GM18511 (cell line): ENCODE results near the gene NR1H2.
"Not testable (repeated sequence)": the region's sequence is repeated elsewhere in the genome, so short reads cannot be mapped to it uniquely, and the experiment has no call there.

Experiments
- ATAC-seq: cut with Tn5 transposase; IDR thresholded peaks from one replicate; pipeline ENCODE4 v1.9.1; 2021; ENCODE audit warnings: mild to moderate bottlenecking, moderate library complexity; ENCODE audit not compliant: unreplicated experiment

Gene NR1H2

DNA sequence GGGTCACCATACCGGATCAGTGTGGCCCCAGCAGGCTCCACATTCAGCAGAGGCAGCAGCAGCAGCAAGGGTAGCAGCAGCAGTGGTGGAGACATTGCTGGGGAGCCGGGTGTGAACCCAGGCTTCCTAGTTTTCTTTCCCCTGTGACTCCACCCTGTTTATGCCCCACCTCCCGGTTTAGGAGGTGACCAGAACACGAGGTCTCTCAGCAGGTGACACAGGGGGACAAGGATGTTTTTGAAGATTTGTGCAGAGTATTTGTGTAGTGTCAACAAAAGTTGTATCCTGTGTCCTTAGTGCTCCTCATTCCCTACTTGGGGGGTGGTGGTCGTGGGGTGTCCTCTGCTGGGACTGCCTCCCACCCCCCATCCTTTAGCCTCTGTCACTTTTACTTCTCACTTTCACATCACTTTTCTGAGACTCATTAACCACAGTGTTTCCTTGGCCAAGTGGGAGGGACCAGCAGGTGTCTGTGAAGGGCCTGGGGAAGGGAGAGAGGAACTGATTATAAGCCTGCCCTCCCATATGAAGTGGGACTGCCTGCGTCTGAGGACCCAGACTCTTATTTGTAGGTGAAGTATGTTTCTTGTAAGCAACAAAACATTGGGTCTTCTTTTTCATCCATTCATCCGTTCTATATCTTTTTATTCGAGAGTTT is 31.5 kb upstream of the NR1H2 start:
- ATAC-seq, result peak; percentile 52

DNA sequence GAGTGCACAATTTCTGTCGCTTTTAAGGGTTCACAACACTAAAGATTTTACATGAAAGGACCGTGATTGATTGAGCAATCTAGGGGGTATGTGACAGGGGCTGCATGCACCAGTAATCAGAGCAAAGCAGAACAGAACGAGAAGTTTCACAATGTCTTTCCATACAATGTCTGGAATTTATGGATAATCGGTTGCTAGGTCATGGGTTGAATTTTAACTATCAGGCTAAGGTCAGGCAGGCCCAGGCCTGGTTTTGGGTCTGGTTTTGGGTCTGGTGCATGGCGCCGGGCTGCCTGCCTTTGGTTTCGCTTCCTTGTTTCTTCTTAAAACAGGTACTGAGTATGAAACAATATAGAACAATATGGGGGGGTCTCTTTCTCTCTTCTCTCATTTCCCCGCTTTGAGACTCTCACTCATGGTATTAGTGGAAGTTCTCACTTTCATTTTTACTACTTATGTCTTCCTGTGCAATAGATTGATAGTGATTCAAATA is 29.1 kb upstream of the NR1H2 start:
- ATAC-seq, result peak; percentile 73

DNA sequence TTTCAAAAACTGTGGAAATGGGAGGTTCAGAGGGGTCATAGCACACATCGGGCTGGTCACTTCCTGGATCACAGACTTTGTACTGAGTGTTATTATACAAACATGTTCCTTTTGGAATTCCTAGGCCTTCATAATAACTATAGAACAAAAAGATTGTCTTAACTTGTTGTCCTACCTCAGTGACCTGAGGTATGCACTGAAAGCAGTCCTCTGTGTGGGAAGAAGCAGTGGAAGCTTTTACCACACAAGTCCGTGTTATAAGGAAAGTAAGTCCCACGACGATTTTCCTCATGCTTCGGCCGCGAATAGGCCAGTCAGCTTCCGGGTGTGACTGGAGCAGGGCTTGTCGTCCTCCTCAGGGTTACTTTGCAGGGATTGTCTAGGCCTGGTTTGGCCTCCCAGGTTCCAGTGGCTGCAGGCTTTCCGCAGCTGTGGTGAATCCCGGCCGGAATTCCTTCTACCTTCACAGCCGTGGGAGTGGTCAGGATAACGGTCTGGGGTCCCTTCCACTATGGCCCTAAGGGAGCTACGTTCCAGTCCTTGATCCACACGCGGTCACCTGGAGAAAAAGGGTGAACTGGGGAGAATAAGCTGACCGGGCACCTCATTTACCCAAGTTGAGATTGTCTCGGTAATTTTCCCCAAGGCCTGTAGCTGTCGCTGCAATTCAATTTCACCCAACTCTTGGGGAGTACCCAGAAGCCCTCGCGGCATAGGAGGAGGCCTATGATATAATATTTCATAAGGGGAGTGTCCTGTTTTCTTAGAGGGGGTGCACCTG is 26.8 kb upstream of the NR1H2 start:
- no peak for ATAC-seq

DNA sequence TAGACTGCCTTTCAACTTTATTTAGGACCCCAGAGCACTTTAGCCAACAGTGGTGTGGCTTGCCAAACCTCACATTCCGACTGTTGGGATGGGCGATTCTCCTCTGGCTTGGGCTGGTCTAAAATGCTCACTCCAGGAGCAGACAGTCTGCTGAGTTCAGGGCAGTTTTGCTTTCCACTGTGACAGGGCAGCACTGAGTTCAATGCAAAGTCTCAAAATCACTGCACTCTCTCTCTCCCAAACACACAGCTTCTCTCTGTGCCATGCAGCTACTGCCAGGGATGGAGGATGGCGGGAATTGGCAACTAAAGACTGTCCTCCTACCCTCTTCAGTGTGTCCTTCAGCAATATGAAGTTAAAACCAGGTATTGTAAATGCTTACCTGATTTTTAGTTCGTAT is 24.0 kb upstream of the NR1H2 start:
- no peak for ATAC-seq

DNA sequence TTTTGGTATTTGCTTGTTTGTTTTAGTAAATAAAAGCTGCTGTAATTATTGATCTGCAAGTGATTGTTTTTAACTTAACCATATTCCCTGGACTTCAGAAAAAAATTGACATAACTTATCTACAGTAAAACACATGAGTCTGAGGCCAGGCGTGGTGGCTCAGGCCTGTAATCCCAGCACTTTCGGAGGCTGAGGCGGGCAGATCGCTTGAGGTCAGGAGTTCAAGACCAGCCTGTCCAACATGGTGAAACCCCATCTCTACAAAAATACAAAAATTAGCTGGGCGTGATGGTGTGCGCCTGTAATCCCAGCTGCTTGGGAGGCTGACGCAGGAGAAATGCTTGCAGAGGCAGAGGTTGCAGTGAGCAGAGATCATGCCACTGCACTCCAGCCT is 22.8 kb upstream of the NR1H2 start:
- not testable (repeated sequence) for ATAC-seq

DNA sequence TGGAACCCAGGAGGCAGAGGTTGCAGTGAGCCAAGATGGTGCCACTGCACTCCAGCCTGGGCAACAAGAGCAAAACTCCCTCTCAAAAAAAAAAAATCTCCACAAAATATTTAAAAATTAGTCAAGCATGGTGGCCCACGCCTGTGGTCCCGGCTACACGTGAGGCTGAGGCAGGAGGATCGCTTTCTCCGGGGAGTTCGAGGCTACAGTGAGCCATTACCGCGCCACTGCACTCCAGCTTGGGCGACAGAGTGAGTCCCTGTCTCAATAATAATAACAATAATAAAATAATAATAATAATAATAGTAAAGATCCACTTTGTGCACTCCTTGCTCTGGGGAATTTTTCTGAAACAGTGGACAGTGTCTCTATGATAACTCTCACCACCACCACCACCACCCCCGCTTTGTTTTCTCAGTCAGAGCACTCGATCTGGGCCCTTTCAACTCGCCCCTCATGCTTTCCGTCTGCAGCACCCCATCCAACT is 19.5 kb upstream of the NR1H2 start:
- ATAC-seq, result no peak

DNA sequence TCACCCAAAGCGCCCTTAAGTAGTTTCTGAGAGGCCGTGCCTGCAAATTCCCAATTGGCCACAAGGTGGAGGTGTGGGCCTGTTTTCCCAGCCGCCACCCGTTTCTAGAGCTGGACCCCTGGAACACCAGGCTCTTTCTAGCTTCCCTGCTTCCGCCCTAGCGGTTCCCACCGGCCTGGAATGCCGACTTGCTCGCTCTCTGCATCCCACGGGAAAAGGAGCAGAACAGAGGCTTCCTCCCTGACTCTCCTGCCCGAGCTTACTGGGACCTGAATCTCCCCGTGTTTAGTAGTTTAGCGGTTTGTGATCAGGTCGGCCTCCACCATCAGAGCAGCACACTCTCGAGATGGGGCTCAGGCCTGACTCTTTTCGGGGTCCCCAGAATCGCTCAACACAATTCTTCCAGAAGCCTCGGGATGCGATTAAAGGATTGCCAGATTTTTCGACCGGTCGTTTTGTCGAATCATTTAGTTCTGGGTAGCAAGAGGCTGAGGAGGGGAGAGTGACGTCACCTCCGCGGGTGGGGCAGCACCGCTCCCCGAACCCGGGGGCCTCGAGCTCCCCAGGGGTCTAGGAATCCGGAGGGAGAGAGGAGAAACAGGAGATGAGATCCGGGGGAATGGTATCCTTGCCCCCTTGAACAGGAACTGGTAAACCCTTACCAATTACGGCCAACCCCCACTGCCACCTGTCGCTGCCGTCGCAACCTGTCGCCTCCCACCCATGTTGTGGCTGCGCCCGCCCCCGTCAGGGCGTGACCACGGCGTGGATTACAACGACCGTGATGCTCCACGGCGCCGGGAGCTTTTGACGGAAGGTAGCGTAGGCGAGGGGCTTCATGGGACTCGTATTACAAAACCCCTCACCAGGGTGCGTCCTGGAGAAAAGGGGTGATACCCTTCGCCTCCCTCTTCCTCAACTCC is 18.8 kb upstream of the NR1H2 start:
- ATAC-seq, result peak; percentile 68

DNA sequence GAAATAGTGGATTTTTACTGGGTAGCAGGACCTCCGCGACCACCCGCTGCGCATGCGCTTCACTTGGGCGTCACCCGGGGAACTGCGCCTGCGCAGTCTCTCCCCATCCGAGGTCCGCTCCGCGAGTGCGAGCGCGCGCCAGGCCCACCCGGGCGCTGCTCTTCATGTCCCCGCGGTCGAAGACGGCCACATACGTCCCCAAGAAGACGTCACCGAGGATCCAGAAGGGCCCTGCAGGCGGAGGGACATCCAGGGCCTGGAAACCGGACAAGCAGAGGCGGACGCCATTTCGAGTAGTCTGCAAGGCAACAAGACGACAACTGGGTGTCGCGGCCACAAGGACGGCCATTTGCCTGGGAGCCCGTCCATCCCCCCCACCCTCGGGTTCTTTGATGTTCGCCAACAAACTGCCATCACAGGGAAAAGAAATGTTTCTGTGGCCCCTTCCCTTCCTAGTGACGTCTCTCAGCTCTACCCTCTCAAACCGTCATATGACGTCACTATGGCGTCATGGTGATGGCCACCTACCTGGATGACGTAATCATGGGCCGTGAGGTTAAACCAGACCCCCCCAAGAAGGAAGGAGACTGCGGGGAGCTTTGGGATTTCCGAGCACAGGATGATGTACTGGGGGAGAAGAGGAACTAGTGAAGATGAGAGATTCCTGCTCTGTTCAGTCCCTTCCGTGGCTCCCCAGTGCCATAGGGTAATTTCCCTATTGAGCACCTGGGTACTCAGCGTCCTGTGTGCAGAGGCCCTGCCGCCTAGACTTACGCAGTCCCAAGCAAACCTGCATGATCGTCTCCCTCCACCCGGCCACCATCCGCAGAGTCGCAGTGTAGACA is 17.6 kb upstream of the NR1H2 start:
- peak; percentile 45 for ATAC-seq

DNA sequence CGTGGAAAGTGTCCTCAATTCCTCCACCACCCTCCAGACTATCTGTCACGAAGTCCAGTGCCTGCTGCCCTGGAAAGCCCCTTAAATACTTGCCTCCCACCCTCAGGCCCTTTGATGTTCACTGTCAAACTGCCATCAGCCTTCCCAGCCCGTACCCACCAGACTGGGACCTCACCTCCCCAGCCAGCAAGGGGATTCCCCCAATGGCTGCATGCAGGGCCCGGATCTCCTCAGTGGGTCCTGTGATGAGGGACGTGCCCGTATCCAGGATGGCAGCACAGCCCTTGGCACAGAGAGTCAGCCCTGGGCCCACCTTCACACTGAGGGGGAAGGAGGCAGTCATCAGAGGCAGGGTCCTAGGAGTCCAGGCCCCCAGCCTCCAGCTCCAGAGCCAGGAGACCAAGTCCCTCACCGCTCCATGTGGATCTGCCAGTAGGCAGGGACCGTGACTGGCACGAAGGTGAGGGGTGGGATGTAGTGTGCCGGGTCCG is 16.9 kb upstream of the NR1H2 start:
- no peak for ATAC-seq

DNA sequence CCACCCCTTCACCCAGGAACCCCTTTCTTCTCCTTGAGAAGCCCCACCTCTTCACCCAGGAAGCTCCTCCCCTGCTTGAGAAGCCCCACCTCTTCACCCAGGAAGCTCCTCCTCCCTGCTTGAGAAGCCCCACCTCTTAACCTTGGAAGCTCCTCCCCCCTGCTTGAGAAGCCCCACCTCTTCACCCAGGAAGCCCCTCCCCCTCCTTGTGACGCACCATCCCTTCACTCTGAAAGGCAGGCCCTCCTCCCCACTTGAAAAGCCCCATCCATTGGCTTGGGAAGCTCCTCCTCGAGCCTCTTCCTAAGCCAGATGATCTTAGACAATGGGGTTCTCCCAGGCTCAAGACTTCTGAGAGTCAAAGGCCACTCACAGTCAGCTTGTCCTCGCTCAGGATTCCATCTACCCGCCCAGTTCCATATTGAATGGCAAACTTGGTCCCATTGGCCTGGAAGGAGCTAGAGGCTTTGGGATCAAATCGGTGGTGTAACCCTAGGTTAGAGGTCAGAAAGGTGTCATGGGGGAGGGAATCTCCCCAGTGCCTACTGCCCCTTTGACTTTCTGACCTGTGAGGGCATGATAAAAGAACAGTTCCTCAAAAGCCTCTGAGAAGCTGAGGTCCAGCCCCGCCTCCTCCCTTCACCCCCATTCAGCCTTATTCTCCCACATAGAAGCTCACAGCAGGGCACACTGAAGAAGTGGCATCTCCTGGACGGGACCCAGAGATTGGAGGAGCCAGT is 14.8 kb upstream of the NR1H2 start:
- no peak for ATAC-seq

DNA sequence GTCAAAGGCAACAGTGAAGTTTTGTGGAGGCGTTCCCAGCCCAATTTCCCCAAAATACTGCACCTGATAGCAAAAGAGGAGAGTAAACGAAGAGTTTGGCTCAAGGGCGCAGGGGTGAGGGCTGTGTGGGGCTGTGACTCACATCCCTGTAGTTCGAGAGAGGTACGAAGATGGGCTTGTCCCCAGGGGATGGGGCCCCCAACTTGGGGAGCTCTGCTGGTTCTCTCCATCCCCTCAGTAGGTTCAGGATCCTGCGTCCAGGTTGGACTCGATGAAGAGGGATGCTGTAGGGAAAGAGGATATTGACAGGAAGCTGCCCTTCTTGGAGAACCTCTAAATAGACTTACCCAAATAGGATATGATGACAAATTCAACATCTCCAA is 14.2 kb upstream of the NR1H2 start:
- no peak for ATAC-seq

DNA sequence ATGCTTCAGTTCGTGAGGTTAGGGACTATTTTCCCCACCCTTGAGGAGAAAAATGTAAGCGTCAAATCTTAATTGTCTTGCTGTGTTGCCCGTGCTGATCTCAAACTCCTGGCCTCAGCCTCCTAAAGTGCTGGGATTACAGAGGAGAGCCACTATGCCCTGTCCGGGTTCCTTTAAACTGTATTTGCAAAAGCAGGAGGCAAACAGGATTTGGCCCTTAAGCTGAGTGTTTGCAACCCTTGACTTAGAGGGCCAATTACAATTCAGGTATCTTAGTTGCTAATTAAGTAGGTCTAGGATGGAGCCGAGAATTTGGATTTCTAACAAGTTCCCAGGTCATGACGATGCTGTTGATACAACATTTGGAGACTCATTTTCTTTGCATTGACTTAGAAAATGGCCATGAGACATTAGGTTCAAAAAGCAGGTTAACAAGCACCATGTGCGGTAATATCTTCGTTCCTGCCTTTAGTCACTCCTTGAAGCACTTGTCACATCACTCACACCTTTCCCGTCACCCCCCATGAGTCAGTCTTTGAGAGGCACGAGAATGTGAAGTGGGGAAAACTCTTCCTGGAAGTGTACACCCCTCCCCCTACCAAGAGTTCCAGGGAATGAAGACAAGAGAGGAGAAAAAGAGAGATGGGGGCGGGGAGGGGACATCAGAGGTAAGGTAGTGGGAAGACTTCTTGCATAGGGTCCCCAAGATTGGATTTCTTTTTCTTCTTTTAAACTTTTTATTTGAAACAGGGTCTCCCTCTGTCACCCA is 13.4 kb upstream of the NR1H2 start:
- ATAC-seq, result no peak

DNA sequence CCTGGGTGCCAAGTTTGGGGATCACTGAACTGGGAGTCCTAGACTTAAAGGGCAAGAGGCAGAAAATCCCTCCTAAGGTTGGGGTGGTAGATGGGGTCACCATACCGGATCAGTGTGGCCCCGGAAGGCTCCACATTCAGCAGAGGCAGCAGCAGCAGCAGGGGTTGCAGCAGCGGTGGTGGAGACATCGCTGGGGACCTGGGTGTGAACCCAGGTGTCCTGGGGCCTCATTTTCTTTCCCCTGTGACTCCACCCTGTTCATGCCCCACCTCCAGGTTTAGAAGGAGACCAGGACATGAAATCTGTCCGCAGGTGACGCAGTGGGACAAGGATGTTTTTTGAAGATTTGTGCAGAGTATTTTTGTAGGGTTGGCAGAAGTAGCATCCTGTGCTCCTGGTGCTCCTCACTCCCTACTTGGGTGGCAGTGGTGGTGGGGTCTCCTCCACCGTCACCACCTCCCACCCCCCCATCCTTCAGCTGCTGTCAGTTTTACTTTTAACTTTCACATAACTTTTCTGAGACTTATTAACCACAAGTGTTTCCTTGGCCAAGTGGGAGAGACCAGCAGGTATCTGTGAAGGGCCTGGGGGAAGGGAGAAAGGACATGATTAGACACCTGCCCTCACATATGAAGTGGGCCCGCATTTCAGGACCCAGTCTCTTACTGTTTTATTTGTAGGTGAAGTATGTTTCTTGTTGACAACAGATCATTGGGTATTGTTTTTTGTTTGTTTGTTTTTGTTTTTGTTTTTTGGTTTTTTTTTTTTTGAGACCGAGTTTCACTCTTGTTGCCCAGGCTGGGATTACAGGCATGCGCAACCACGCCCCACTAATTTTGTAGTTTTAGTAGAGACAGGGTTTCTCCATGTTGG is 10.6 kb upstream of the NR1H2 start, which contains the start of gene NAPSA:
Gene NAPSA, minus strand, starts transcription at position 206 of the 873 bp plus-strand sequence. Its CDS starts 18 bp downstream, at position 188.
- ATAC-seq, result no peak

DNA sequence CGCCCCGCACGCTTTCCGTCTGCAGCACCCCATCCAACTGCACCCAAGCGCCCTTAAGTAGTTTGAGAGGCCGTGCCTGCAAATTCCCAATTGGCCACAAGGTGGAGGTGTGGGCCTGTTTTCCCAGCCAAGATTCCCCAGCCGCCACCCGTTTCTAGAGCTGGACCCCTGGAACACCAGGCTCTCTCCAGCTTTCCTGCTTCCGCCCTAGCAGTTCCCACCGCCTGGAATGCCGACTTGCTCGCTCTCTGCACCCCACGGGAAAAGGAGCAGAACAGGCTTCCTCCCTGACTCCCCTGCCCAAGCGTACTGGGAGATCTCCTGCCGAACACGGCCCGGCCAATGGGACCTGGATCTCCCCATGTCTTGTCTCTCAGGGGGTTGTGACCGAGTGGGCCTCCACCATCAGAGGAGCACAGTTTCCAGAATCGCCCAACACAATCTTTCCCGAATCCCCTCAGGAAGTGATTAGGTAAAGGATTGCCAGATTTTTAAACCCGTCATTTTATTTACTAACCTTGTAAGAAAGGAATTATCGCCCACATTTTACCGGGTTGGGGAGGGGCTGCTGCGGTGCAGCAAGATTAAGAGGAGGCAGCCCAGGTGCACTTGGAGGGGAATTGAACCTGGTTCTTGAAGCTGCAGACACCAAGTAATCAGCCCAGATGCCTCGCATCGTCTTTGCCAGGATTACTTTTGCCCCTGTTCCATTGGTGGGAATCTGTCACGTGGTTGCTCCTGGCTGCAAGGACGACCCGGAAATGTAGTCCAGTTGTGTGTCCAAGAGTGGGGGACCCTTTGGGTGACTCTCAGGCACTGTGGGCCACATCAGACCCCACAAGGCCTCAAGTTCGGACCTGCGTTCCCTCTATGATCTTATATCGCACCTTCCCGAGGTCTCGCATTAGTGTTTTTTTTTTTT is 7.3 kb upstream of the NR1H2 start:
- no peak for ATAC-seq

DNA sequence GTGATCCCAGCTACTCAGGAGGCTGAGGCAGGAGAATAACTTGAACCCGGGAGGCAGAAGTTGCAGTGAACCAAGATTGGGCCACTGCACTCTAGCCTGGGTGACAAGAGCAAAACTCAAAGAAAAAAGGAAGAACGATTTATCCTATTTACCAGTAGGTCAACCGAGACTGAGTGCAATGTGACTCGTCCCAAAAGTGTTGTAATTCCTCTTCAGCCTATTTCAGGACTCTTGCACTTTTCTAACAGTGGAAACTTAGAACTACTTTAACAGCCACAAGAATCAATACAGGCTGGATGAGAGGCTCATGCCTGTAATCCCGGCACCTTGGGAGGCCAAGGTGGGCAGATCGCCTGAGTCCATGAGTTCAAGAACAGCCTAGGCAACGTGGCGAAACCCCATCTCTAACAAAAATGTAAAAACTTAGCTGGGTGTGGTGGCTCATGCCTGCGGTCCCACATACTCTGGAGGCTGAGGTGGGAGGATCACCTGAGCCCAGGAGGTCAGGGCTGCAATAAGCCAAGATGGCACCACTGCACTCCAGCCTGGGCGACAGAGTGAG is 4.3 kb upstream of the NR1H2 start:
- no peak for ATAC-seq

DNA sequence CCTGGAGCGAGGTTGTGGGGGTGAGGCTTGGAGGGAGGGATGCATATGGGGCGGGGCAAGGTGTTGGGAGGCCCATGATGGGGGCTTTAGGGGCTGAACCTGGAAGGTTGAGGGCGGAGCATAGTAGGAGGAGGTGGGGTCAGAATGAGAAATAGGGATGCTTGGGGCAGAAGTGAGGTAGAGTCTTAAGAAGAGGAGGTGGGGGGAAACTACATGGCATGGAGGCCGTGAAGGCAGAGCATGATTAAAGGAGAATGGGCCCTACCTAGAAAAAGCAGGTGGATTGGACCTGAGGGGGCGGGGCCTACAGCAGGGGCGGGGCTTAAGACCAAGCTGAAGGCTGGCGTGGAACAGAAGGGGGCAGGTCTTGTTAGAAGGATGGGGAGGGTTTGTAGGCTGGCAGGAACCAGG is 799 bp downstream of the NR1H2 start:
- ATAC-seq, result peak; percentile 18
